NCI-H2196 (cell line): ENCODE data around the gene SV2C.
A peak's percentile ranks its signal among the peaks of the same experiment; 100 is the strongest.

Experiments used
- DNase-seq: peaks from one replicate; lab custom pipeline; 2025; ENCODE audit not compliant: unreplicated experiment; lab: John Stamatoyannopoulos, UW

Gene SV2C

DNA sequence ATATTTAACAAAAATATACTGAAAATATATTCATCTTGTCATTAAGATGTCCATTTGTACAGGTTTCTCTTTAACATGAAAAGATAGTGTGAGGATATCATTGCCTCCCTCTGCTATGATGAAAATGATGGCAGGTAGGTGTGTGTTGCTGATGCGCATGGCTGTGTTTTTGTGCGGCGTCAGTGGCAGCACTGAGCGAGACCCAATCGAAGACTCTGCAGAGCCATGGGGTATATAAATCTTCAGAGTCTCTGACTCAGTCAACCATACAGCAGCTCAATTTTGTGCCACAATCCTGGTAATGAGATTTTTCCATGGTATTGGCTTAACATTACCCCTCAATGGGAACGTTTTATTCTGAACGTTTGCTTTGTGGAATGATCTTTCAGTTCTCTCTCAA lies 166.4 kb downstream of the SV2C start:
- DNase-seq, result no peak

DNA sequence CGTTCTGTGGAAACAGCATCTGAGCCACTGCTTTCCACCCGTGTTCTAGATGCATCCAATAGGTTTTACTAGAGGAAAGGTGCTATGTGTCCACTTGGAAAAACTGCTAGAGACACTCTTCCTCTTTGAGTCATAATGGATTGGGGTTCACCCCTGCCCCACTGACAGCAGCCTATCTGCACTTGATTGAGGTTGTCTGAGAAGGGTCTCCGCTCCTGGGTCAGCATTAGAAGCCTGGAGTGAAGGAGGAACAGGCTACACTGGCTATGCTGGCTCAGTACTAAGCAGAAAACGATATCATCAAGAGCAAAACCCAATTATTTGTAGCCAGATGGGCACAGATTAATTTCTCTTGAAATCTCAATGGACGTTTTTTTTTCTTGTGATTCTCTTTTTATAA lies 167.3 kb downstream of the SV2C start:
- DNase-seq, result no peak

DNA sequence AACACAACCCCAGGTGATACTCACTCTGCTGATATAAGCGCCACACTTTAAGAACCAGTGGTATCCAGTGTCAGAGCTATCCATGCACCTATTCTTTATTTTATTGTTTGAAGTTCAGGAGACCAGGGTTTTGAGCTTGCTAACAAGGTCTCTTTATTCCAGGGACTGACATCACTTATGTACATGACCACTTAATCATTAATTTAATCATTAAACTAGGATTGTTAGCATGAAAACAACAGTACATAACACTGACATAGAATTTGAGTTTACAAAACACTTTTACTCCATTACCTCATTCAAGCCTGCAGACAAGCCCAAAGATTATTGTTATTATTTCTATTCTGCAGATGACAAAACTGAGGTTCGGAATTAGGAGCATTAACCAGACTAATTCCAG lies 168.5 kb downstream of the SV2C start:
- no peak for DNase-seq

DNA sequence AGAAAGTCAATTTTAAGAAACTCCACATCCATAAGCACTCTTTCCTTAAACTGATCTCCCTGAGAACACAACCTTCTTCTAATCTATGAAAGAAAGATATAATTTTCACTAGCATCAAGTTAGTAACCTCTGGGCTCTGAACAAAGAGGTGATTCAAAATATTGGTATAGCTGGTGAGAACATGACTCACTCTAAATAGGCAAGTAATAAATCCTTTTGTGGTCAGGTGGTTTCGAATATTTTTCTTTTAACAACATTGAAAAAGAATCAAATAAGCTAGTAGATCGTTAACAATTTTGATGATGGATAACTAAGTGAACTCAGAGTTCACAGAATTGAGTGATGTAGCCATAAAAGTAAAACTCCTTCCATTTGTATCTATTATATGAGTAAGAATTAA lies 169.3 kb downstream of the SV2C start:
- no peak for DNase-seq

GRCh38 chr5:76256116-76256889 lies 173.1 kb downstream of the SV2C start:
- DNase-seq, result peak; percentile 19

- no peak for DNase-seq
Measured at GRCh38 chr5:76257225-76257833, 174.1 kb downstream of the SV2C start.

GRCh38 chr5:76257897-76258296 lies 174.7 kb downstream of the SV2C start:
- no peak for DNase-seq

- DNase-seq, result no peak
Measured at GRCh38 chr5:76264681-76265080, 181.5 kb downstream of the SV2C start.

DNA sequence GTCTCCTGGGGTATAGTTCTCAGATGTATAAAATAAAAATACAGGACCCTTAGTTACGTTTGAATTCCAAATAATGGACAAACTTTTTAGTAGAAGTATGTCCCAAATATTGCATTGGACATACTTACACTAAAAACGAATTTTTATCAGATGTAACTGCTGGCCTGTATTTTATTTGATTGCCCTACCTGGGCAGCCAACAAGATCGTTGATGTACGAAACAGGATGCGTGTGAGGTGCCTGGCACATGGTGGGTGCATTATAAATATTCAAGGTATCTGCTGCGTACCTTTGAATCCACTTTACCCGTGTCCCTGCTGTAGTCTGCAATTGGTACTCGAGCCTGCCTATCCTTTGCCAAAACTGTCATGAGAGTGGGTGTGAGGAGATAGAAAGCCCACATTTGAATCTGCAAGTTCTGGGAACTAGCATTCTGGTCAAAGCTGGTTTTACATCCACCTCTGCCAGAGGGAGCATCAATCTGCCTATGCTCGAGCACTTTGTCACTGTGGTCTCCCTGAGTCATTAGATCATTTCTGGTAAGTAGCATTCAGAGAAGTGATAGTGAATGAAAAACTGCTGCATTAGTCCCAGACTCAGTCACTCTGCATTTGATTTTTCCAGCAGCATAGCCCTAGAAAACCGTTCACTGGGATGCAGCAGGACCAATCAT lies 186.2 kb downstream of the SV2C start:
- no peak for DNase-seq

DNA sequence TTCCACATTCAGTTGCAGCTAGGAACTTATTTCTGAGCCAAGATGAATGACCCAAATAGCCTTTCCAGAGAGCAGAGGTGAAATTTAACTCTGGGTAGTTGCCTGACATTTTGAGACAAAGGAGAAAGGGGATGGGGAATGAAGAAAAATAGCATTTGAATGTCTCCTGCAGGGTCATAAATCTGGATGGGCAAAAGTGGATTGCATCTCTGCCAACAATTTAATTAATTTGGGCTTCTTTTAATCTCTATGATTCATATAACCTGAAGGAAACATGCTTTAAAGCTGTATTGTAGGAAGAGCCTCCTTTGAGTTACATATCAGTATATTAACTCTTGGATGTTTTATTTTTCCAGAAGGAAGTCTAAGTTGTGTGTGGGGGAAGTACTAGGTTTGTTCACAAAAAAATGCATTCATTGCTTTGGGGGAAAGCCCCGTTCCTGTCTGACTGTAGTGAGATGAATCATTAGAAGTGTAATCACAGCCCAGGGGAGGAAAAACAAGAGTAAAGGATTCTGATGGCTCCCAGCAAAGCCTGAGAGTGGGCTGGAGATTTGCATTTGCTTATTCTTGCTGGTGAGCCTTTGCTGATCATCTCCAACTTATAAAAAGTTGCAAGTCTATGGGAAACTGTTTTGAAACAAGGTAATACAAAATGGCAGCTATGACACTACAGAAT lies 186.9 kb downstream of the SV2C start:
- no peak for DNase-seq

- no peak for DNase-seq
Measured at GRCh38 chr5:76271836-76272235, 188.7 kb downstream of the SV2C start.

- no peak for DNase-seq
Measured at GRCh38 chr5:76273206-76273885, 190.2 kb downstream of the SV2C start.

DNA sequence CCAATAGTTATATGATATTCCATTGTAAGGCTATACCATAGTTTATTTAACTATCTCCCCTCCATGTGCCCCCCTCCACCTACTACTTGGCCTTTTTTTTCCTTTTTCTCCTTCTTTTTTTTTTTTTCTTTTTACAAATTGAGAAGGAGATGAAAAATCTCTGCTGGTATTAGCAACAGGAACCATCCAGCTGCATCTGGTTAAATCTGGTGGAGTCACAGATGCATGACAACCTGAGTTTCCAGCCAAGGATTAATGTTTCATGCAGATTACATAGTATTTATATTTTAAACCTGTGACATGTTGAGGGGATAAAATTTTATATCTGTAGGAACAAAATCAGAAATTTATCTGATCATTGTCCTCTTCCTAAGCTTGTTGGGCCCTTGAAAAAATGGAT lies 191.4 kb downstream of the SV2C start:
- DNase-seq, result no peak

GRCh38 chr5:76277736-76278135 lies 194.6 kb downstream of the SV2C start:
- DNase-seq, result no peak

DNA sequence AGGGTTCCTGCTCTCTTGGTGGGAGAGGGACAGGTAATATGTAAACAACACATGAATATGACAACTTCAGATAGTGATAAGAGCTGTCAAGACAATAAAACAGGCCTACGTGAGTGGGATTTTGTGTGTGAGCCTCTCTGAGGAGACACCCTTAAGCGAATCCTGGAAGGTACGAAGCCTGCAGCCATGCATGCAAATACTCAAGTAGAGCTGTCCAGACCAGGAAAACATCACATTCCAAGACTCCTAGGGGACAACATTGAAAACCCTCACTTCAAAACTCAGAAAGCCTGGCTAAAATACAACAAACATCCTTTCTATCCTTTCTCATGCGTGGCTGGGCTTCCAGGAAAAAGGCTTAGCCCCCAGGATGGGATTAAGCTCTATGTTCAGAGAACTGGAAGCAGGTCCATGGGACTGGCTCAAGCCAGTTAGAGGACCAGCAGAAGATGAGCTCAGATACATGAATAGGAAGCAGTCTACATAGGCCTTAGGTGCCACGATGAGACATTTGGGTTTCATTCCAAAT lies 195.1 kb downstream of the SV2C start:
- no peak for DNase-seq

DNA sequence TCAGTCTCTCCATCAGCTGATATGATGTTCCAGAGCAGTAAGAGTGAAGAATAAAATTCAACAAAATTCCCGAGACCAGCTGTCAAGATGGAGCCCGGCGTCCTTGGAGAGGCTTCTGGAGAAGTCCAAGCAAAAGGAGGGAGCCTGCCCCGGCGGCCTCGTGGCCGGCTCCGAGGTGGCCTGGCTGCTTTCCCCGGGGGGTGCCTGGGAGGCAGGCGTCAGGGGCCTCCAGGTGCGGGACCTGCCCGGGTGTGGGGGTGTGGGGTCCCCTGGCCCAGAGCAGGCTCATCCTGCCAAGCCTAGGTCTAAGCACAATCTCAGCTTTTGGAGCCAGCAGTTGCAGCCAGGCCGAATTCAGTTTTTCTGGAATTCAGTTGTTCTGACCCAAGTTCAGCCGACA lies 197.3 kb downstream of the SV2C start:
- no peak for DNase-seq

DNA sequence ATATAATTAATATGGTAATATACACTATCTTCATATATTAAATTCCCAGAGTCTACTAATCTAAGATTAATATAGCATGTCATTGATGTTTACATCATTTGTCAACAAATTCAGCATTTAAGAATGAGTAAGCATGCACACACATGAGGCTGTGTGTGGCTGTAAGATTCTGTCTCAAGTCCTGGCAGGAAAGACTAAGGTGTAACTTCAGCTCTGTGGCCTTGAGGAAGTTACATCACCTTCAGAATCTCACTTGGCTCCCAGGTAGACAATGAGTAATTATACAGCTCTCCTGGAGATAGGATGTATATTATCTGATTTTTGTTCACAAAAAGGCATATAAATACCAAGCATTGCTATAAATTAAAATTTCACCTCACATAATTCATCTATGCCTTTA lies 200.5 kb downstream of the SV2C start:
- DNase-seq, result no peak

DNA sequence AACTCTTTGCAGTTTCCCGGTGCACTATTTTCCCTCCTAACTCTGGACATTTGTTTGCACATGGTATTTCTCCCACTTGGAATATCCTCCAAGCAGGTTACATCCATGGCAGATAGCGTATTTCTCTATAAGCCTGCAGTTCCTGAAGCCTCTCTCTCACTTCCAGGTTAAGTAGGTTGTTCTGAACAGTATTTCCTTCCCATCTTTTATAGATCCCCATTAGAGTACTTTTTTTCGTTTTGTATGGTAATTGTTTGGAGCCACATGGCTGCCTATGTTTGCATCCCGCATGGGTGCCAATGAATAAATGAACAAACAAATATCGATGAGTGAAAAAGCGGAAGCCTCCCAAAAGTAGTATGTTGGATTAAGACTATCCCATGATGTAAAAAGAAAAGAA lies 206.5 kb downstream of the SV2C start:
- no peak for DNase-seq

DNA sequence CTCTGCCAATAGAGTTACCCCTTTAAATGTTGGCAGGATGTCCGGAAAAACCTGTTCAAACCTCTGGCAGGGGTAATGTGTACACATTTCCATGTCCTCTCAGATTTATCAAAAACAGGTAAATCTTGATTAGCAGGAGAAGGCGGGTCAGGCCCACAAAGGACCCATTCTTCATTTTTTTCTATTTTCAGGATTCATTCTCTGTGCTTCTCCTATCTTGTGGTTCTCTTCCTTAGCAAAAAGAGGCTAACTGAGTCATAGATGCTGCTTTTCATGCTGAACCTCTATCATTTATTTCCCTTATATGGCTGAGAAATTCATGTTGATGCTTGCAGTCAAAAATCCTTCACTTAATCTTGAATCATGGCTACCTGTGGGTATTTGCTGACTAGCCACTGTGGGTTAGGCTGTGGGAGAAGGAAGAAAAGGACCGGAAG lies 207.2 kb downstream of the SV2C start:
- no peak for DNase-seq

DNA sequence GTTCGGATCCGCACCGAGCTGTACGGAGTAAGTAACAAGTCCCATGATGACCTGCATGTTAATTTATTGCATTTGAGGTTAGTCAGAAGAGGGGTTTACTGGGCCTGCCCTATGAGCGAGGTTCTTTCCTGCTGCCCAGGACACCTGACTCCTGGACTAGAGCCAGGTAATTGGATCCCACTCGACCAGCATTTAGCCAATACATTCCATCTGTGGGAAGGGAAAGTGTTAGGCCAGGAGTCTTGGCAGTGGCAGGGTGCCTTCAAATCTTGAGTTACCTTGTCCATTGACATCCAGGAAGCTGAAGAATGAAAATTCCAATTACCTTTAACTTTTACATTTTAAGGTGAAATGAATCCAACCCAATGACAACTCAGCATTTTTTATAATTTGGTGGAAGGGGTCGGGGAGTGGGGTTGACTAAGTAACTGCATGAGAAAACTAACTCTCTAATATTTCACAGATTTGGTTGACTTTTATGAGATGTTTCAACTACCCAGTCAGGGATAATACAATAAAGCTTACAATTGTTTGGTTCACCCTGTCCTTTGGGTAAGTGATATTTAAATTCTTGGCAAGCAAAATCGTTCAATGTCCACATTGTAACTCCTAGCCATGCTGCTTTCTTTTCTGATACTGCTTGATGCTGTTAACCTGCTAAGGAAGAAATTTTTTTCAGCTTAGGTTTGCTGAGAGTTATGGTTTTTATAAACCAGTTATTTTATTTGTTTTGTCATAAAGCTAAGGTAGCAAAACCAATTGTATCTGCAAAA lies 208.3 kb downstream of the SV2C start:
- no peak for DNase-seq
